ENCODE data around the gene TAF12.
"Not testable (repeated sequence)": the region's sequence is repeated elsewhere in the genome, so short reads cannot be mapped to it uniquely, and the experiment has no call there.

Gene TAF12

DNA sequence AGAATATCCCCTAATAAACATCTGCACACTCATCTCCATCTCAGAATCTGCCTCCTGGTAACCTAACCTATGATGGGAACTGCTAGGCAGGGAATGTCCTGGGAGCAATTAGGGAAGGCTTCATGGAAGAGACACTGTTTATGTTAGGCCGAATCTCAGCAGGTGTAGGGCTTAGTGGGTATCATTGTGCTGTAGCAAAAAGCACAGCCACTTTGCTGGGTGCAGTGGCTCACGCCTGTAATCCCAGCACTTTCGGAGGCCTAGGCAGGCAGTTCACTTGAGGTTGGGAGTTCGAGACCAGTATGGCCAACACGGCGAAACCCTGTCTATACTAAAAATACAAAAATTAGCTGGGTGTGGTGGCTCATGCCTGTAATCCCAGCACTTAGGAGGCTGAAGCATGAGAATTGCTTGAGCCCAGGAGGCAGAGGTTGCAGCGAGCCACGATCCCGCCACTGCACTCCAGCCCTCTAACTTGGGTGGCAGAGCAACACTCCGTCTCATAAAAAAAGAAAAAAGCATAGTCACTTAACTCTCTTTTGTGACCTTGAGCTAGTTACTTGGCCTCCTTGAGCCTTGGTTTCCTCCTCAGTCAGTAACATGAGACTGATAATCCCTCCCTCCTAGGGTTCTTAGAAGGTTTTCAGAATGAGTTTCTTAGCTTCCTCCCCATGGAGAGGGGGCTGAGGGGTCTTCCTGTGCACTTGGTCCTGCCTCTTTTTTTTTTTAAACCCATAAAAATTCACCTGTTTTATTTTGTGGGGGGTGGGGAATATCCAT is 47.3 kb downstream of the TAF12 start:
- no peak for DNase-seq

DNA sequence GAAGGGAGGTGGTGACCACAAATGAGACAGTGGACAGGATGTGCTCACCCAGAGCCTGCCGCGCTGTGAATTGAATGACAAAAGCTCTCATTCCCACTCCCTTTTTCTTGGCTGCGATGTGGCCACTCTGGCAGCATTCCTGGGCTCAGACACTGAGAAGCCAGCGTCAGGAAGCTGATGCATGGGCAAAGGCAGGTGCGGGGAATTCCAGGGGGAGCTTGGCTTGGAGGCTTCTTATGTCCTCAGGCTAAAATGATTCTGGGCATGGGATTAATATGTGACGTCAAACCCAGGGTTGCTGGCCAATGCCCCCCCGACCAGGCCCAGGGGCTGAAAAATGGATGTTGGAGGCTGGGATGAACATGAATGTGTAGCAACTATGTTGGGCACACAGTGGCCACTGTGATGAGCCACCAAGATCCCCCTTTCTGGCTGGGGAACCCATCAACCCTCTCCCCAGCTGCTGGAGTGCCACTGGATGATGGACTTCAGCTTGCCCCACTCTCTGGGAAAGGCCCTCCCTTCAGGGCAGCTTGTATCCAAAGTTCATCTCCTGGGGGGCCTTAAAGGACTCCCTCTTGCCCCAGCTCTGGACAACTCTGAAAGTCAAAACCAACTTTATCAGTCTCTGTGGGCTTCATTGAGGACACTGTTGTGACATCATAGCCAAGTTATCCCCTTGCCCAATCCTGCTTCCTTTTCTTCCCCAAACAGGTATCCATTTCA is 48.0 kb downstream of the TAF12 start:
- not testable (repeated sequence) for H3K36me3 ChIP-seq (replicated peaks; ENCODE audit: insufficient read depth, low read length); H3K4me2 ChIP-seq (ENCODE audit: low read depth, low read length); H3K9me3 ChIP-seq (replicated peaks; ENCODE audit: insufficient read depth, low read length); DNase-seq; H4K20me1 ChIP-seq (ENCODE audit: insufficient read depth, low read length); H2AFZ ChIP-seq (ENCODE audit: low read length); H3K27me3 ChIP-seq (replicated peaks; ENCODE audit: insufficient read depth, low read length); H3K9ac ChIP-seq (ENCODE audit: low read length); H3K4me3 ChIP-seq (ENCODE audit: low read length); H3K27ac ChIP-seq (ENCODE audit: low read length); H3K9me2 ChIP-seq (replicated peaks; ENCODE audit: insufficient read depth, low read length); H3K79me2 ChIP-seq (ENCODE audit: low read length)
- peaks cover 16% of the 10 kb centered on the region for H3K4me1 ChIP-seq (ENCODE audit: low read length)
- H3F3A ChIP-seq (ENCODE audit: insufficient read depth, low read length), result peaks cover 18% of the 10 kb centered on the region

More for the DNA sequence above, 47.3 kb downstream of the TAF12 start:
- Histone ChIP-seq H3K9me3 (replicated peaks; ENCODE audit: insufficient read depth, low read length) (no peaks in the 10 kb centered on the region), H3K4me2 (ENCODE audit: low read depth, low read length) (no peak overlapping the region), H3F3A (ENCODE audit: insufficient read depth, low read length) (peaks cover 23% of the 10 kb centered on the region), H3K4me3 (ENCODE audit: low read length) (no peak overlapping the region), H3K9ac (ENCODE audit: low read length) (no peak overlapping the region), H3K27ac (ENCODE audit: low read length) (no peak overlapping the region), H3K79me2 (ENCODE audit: low read length) (0 out of 2 replicates have a peak, but pooled peaks cover under 1% of the 10 kb centered on the region), H3K36me3 (replicated peaks; ENCODE audit: insufficient read depth, low read length) (no peaks in the 10 kb centered on the region), H2AFZ (ENCODE audit: low read length) (no peak overlapping the region), H4K20me1 (ENCODE audit: insufficient read depth, low read length) (no peaks in the 10 kb centered on the region), H3K27me3 (replicated peaks; ENCODE audit: insufficient read depth, low read length) (no peaks in the 10 kb centered on the region), H3K9me2 (replicated peaks; ENCODE audit: insufficient read depth, low read length) (no peaks in the 10 kb centered on the region), H3K4me1 (ENCODE audit: low read length) (peaks cover 23% of the 10 kb centered on the region)
- TF ChIP-seq EZH2 (optimal IDR thresholded peaks at IDR 0.05; ENCODE audit: low read depth, low read length) (no peak), EZH2phosphoT487 (IDR thresholded peaks at IDR 0.05; ENCODE audit: low read length) (no peak)
- TF ChIP-seq, protein P1, sequence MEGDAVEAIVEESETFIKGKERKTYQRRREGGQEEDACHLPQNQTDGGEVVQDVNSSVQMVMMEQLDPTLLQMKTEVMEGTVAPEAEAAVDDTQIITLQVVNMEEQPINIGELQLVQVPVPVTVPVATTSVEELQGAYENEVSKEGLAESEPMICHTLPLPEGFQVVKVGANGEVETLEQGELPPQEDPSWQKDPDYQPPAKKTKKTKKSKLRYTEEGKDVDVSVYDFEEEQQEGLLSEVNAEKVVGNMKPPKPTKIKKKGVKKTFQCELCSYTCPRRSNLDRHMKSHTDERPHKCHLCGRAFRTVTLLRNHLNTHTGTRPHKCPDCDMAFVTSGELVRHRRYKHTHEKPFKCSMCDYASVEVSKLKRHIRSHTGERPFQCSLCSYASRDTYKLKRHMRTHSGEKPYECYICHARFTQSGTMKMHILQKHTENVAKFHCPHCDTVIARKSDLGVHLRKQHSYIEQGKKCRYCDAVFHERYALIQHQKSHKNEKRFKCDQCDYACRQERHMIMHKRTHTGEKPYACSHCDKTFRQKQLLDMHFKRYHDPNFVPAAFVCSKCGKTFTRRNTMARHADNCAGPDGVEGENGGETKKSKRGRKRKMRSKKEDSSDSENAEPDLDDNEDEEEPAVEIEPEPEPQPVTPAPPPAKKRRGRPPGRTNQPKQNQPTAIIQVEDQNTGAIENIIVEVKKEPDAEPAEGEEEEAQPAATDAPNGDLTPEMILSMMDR (IDR thresholded peaks at IDR 0.05; ENCODE audit: low read length), result no peak

DNA sequence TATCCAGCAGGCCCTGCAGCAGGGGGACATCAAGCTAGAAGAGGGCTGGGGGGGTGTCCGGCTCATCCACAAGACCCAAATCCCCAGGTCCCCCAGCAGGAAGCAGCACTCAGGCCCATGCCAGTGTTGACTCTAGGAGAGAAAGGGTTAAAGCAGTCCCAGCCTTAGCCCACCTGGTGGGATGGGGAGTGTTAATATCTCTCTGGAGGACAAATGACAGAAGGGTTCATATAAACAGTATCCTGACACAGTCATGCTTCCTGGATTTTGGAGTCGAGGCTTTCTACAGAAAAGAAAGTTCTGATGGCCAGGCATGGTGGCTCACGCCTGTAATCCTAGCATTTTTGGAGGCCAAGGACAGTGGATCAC is 48.9 kb downstream of the TAF12 start:
- H3K27me3 ChIP-seq (replicated peaks; ENCODE audit: insufficient read depth, low read length); H3K4me2 ChIP-seq (ENCODE audit: low read depth, low read length); H3K9ac ChIP-seq (ENCODE audit: low read length); H3K36me3 ChIP-seq (replicated peaks; ENCODE audit: insufficient read depth, low read length); H4K20me1 ChIP-seq (ENCODE audit: insufficient read depth, low read length); H3K9me3 ChIP-seq (replicated peaks; ENCODE audit: insufficient read depth, low read length); H2AFZ ChIP-seq (ENCODE audit: low read length); H3K4me1 ChIP-seq (ENCODE audit: low read length); H3K79me2 ChIP-seq (ENCODE audit: low read length); DNase-seq; H3F3A ChIP-seq (ENCODE audit: insufficient read depth, low read length); H3K4me3 ChIP-seq (ENCODE audit: low read length); H3K9me2 ChIP-seq (replicated peaks; ENCODE audit: insufficient read depth, low read length); H3K27ac ChIP-seq (ENCODE audit: low read length): not testable (repeated sequence)

DNA sequence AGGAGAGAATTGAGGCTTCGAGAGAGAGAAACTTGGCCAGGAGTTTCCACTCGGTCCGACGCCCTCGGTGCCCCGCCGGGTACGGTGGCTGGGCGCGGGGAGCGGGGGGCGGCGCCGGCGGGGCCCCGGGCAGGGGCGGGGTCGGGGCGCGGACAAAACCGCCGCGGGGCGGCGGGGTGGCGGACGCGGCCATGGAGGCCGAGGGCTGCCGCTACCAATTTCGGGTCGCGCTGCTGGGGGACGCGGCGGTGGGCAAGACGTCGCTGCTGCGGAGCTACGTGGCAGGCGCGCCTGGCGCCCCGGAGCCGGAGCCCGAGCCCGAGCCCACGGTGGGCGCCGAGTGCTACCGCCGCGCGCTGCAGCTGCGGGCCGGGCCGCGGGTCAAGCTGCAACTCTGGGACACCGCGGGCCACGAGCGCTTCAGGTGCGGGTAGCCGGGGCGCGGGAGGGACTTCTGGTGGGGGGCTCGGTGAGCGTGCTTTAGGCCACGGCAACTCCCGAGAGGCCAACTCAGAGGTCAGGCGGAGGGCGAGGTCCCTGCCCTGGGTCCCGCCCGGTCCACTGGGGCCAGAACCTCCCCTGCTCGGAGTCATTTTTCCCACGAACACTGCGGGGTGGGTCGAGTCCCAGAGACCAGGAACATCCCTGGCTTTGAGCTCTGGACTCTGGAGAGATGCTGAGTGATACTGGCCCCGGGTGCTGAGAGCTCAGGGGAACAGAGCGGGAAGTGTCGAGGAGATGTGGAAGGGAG is 50.4 kb downstream of the TAF12 start:
- Histone ChIP-seq H3K36me3 (replicated peaks; ENCODE audit: insufficient read depth, low read length) (no peaks in the 10 kb centered on the region), H3K79me2 (ENCODE audit: low read length) (no peaks in the 10 kb centered on the region), H3K9ac (ENCODE audit: low read length) (no peak overlapping the region), H3K4me3 (ENCODE audit: low read length) (no peak overlapping the region), H3K27ac (ENCODE audit: low read length) (no peak overlapping the region), H3K4me2 (ENCODE audit: low read depth, low read length) (no peak overlapping the region; the same call in 1 of the 2 replicates), H3K27me3 (replicated peaks; ENCODE audit: insufficient read depth, low read length) (no peaks in the 10 kb centered on the region), H4K20me1 (ENCODE audit: insufficient read depth, low read length) (no peaks in the 10 kb centered on the region), H3K9me2 (replicated peaks; ENCODE audit: insufficient read depth, low read length) (no peaks in the 10 kb centered on the region), H3F3A (ENCODE audit: insufficient read depth, low read length) (no peaks in the 10 kb centered on the region), H3K9me3 (replicated peaks; ENCODE audit: insufficient read depth, low read length) (no peaks in the 10 kb centered on the region), H3K4me1 (ENCODE audit: low read length) (no peaks in the 10 kb centered on the region), H2AFZ (ENCODE audit: low read length) (no peak overlapping the region)
- DNase-seq, result no peak
- TF ChIP-seq EZH2 (optimal IDR thresholded peaks at IDR 0.05; ENCODE audit: low read depth, low read length) (no peak), EZH2phosphoT487 (IDR thresholded peaks at IDR 0.05; ENCODE audit: low read length) (no peak)
- TF ChIP-seq, protein P1 (IDR thresholded peaks at IDR 0.05; ENCODE audit: low read length), result no peak

Data from MM.1S (cell line).